SK-N-SH (cell line): ENCODE measurements around the gene RREB1. TPM values are rescaled to one million over a fixed set of nuclear protein-coding genes. Genes with fewer than 3 reads are reported as not detected.

ENCODE experiments used
- CTCF ChIA-PET: fragments of 300-600, 350-600 bp; formaldehyde crosslinking; extraction: SDS; loops from one replicate; lab custom pipeline; 2021; lab: Yijun Ruan, JAX
- POLR2A ChIA-PET: fragments of 350-600 bp; sonication (Branson Sonifier 250); formaldehyde crosslinking; extraction: SDS; loops from one replicate; lab custom pipeline; 2020; ENCODE audit warnings: antibody characterized with exemption, inconsistent platforms; lab: Yijun Ruan, JAX
- DNase-seq: peaks from one replicate; pipeline ENCODE4 v3.0.0; 2012
- H2AFZ ChIP-seq: fragments of 200-600 bp; sonication (generic); 2 replicates; pipeline ENCODE4 v1.8.1; 2016; ENCODE audit warnings: antibody characterized with exemption, mild to moderate bottlenecking, low read depth
- H3F3A ChIP-seq: fragments of 200-600 bp; sonication (generic); replicated peaks from 2 replicates; pipeline ENCODE3; 2016; ENCODE audit warnings: antibody characterized with exemption, mild to moderate bottlenecking; ENCODE audit not compliant: insufficient read depth
- H3K27ac ChIP-seq, 2 experiments: fragments of 200-500 bp in 1 of 2; fragments of 200-600 bp in 1 of 2; sonication (Bioruptor generic) in 1 of 2; sonication (generic), shearing (Covaris generic) in 1 of 2; 2 replicates each; pipeline versions ENCODE4 v1.5.1 to v1.6.1; 2014 to 2016; ENCODE audit warnings: low read depth in 2 of 2, inconsistent platforms in 1 of 2, low read length in 1 of 2, mild to moderate bottlenecking in 1 of 2, mixed read lengths in 1 of 2
- H3K27me3 ChIP-seq: fragments of 200-600 bp; sonication (generic), shearing (Covaris generic); 2 replicates; pipeline ENCODE4 v1.6.1; 2016; ENCODE audit warnings: mixed run types; ENCODE audit not compliant: insufficient read depth
- H3K36me3 ChIP-seq, 2 experiments: fragments of 200-500 bp in 1 of 2; fragments of 200-600 bp in 1 of 2; sonication (Bioruptor generic) in 1 of 2; sonication (generic) in 1 of 2; replicated peaks in 1 of 2; 2 replicates each; pipeline versions ENCODE3 to v1.5.1; 2014 to 2016; ENCODE audit warnings: low read length in 1 of 2, mild to moderate bottlenecking in 1 of 2; ENCODE audit not compliant: insufficient read depth in 2 of 2, control insufficient read depth in 1 of 2
- H3K4me1 ChIP-seq, 2 experiments: fragments of 200-500 bp in 1 of 2; fragments of 200-600 bp in 1 of 2; sonication (Bioruptor generic) in 1 of 2; sonication (generic), shearing (Covaris generic) in 1 of 2; 2 replicates each; pipeline versions ENCODE4 v1.5.1 to v1.6.1; 2014 to 2016; ENCODE audit warnings: low read depth in 1 of 2, low read length in 1 of 2, mixed run types in 1 of 2; ENCODE audit not compliant: insufficient read depth in 2 of 2, control insufficient read depth in 1 of 2
- H3K4me2 ChIP-seq: fragments of 200-600 bp; sonication (generic), shearing (Covaris generic); 2 replicates; pipeline ENCODE4 v1.6.1; 2017; ENCODE audit warnings: mixed run types
- H3K4me3 ChIP-seq, 2 experiments: fragments of 200-500 bp in 1 of 2; fragments of 200-600 bp in 1 of 2; sonication (Bioruptor generic) in 1 of 2; sonication (generic), shearing (Covaris generic) in 1 of 2; 2 replicates each; pipeline versions ENCODE4 v1.5.1 to v1.8.1; 2014 to 2016; ENCODE audit warnings: low read depth in 2 of 2, inconsistent platforms in 1 of 2, low read length in 1 of 2, mild to moderate bottlenecking in 1 of 2, mixed read lengths in 1 of 2, moderate library complexity in 1 of 2
- H3K79me2 ChIP-seq: fragments of 200-600 bp; sonication (generic); 2 replicates; pipeline ENCODE4 v1.8.1; 2017; ENCODE audit warnings: mild to moderate bottlenecking; ENCODE audit not compliant: insufficient read depth
- H3K9ac ChIP-seq: fragments of 200-600 bp; sonication (generic); 2 replicates; pipeline ENCODE4 v1.6.1; 2017; ENCODE audit warnings: mixed run types
- H3K9me2 ChIP-seq: fragments of 200-600 bp; sonication (generic); 2 replicates; pipeline ENCODE4 v1.6.1; 2017; ENCODE audit warnings: mixed run types
- H3K9me3 ChIP-seq: fragments of 200-600 bp; sonication (generic); 2 replicates; pipeline ENCODE4 v1.6.1; 2017; ENCODE audit warnings: mixed run types, mild to moderate bottlenecking, moderate library complexity
- H4K20me1 ChIP-seq: fragments of 200-600 bp; sonication (generic); 2 replicates; pipeline ENCODE4 v1.6.1; 2017; ENCODE audit warnings: mild to moderate bottlenecking, mixed run types; ENCODE audit not compliant: insufficient read depth
- EP300 ChIP-seq, 2 experiments: IDR thresholded peaks; 2 replicates each; pipeline versions ENCODE4 v1.4.0 to v1.6.1; 2012; ENCODE audit warnings: borderline replicate concordance in 1 of 2, low read depth in 1 of 2, low read length in 1 of 2
- GABPA ChIP-seq: IDR thresholded peaks from 2 replicates; pipeline ENCODE4 v1.4.0; 2012; ENCODE audit warnings: low read depth, mild to moderate bottlenecking
- NFIC ChIP-seq: IDR thresholded peaks from 2 replicates; pipeline ENCODE4 v1.4.0; 2012; ENCODE audit warnings: borderline replicate concordance
- POLR2AphosphoS5 ChIP-seq: IDR thresholded peaks from 2 replicates; pipeline ENCODE4 v1.6.1; 2012; ENCODE audit warnings: low read depth, low read length
- WGBS: methylation state at CpG from one replicate; pipeline ENCODE4 v1.1.6; 2017; ENCODE audit warnings: low lambda C conversion rate; 5-methylcytosine and 5-hydroxymethylcytosine counted together
- polyA plus RNA-seq, 3 experiments: library from polyadenylated mRNA; depleted of rRNA; stranded (reverse); fragments of >200 nt; gene quantifications; 2 replicates each; pipeline ENCODE4 v1.2.3, GENCODE V29; 2012
- TF ChIP-seq, protein P1 (sequence below): fragments of 200-600 bp; sonication (generic); IDR thresholded peaks from 2 replicates; pipeline ENCODE4 v1.6.1; 2017; ENCODE audit warnings: antibody characterized with exemption, mild to moderate bottlenecking, moderate library complexity
- TF ChIP-seq, protein P2 (sequence below): IDR thresholded peaks from 2 replicates; pipeline ENCODE4; 2012
- TF ChIP-seq, protein P3 (sequence below): IDR thresholded peaks from 2 replicates; pipeline ENCODE4 v1.4.0; 2012; ENCODE audit warnings: low read depth

RREB1 gene
- polyA plus RNA-seq, 1 of the 3 experiments (the other 2 are of a cell fraction): 2.0 TPM

DNA sequence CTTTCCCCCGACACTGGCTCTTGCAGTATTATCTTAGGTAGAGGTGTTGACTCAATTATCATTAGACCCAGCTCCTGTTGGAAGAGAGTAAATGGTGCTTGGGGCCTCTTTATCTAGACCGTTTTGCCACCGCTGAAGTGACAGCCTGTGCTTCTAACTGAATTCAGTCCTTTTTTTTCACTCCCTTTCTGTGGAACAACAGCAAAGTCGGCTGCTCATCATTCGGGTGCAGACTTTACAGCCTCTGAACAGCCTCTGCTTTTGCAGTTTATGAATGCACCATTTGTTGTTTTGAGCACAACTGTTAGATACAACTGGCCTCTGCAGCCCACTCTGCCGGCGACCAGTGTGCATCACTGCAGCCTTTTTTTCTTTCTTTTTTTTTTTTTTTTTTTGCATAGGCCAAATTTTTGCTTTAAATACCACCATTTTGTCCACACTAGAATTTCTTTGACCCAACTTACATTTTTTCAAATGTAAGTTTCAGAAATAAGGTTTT lies 35.8 kb downstream of the RREB1 start:
- Histone ChIP-seq H3K27me3 (no peaks in the 10 kb centered on the region), H3K27ac (no peak overlapping the region), H3K9me3 (no peaks in the 10 kb centered on the region), H3K9me2 (no peaks in the 10 kb centered on the region), H3K79me2 (peaks cover 94% of the 10 kb centered on the region), H4K20me1 (peaks cover 7% of the 10 kb centered on the region; the same call in 1 of the 2 replicates), H2AFZ (no peak overlapping the region), H3K9ac (no peak overlapping the region), H3K36me3 (no peaks in the 10 kb centered on the region), H3K4me2 (no peak overlapping the region), H3K4me1 (peaks cover 2 to 29% of the 10 kb centered on the region in 2 experiments; a peak in 3 of 4 replicates), H3K4me3 (no peak overlapping the region), H3F3A (peaks cover 13% of the 10 kb centered on the region)
- ChIA-PET CTCF (interaction anchor here (0.6 kb wide), 1 partner anchor 440 kb away, joined by 3 read pairs; no protein-coding TSS in a partner anchor), POLR2A (no interaction called here)
- WGBS: 69% methylated on average over 7 of the region's 7 CpGs
- TF ChIP-seq GABPA: no peak
- TF ChIP-seq, protein P1, sequence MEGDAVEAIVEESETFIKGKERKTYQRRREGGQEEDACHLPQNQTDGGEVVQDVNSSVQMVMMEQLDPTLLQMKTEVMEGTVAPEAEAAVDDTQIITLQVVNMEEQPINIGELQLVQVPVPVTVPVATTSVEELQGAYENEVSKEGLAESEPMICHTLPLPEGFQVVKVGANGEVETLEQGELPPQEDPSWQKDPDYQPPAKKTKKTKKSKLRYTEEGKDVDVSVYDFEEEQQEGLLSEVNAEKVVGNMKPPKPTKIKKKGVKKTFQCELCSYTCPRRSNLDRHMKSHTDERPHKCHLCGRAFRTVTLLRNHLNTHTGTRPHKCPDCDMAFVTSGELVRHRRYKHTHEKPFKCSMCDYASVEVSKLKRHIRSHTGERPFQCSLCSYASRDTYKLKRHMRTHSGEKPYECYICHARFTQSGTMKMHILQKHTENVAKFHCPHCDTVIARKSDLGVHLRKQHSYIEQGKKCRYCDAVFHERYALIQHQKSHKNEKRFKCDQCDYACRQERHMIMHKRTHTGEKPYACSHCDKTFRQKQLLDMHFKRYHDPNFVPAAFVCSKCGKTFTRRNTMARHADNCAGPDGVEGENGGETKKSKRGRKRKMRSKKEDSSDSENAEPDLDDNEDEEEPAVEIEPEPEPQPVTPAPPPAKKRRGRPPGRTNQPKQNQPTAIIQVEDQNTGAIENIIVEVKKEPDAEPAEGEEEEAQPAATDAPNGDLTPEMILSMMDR: peak; percentile 24; the same call in 1 of the 2 replicates
- no peak for DNase-seq

DNA sequence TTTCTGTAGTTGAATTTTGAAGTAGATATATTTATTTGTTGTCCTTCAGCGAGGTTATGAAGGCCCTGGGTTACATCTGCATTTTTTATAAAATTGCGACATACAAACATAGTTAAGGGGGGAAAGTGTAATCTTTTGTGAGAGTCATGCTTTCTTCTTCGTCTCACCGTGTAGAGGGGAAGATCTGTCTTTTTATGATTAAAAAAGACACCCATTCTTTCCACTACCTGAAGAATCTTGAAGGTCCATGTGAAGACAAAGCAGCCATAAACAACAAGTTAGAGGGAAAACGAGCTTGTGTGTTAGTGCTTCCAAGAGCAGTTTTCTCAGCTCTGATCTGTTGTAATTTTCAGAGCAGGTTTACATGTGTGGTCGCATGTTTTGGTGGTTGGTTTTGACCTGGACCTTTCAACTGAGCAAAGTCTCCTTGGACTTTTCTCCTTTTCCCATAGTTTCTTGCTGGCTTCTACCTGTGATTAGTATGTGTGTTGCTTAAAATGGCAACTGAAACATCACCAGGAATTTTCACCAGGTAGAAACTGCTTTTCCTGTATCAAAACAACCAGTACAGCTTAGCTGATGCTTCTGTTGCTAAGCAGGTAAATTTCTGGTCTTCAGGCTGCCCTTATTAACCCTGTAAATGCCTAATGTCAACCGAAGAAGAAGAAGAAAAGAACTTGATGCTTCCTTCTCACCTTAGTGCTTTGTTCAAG lies 37.3 kb downstream of the RREB1 start:
- Histone ChIP-seq H3K9me2 (no peaks in the 10 kb centered on the region), H3K27ac (no peak overlapping the region), H3K4me1 (peaks cover 2 to 32% of the 10 kb centered on the region in 2 experiments; a peak in 3 of 4 replicates), H3K9me3 (no peaks in the 10 kb centered on the region), H3K4me3 (no peak overlapping the region), H2AFZ (no peak overlapping the region), H3K9ac (no peak overlapping the region), H4K20me1 (peaks cover 7% of the 10 kb centered on the region; the same call in 1 of the 2 replicates), H3K79me2 (peaks cover 94% of the 10 kb centered on the region), H3K4me2 (no peak overlapping the region), H3F3A (peaks cover 10% of the 10 kb centered on the region), H3K36me3 (no peaks in the 10 kb centered on the region), H3K27me3 (no peaks in the 10 kb centered on the region)
- ChIA-PET CTCF (no interaction called here), POLR2A (no interaction called here)
- 72% methylated on average over 7 of the region's 7 CpGs for WGBS
- TF ChIP-seq, protein P2, sequence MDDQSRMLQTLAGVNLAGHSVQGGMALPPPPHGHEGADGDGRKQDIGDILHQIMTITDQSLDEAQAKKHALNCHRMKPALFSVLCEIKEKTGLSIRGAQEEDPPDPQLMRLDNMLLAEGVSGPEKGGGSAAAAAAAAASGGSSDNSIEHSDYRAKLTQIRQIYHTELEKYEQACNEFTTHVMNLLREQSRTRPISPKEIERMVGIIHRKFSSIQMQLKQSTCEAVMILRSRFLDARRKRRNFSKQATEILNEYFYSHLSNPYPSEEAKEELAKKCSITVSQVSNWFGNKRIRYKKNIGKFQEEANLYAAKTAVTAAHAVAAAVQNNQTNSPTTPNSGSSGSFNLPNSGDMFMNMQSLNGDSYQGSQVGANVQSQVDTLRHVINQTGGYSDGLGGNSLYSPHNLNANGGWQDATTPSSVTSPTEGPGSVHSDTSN: no peak
- TF ChIP-seq, protein P3, sequence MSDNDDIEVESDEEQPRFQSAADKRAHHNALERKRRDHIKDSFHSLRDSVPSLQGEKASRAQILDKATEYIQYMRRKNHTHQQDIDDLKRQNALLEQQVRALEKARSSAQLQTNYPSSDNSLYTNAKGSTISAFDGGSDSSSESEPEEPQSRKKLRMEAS: no peak
- no peak for TF ChIP-seq POLR2AphosphoS5
- no peak for TF ChIP-seq NFIC
- TF ChIP-seq EP300 (IDR thresholded peaks at IDR 0.05; ENCODE audit: borderline replicate concordance in 1 of 2, low read depth in 1 of 2, low read length in 1 of 2): no peak
- DNase-seq: no peak
